GM23338 (cell line): ENCODE measurements around the gene GHR. TPM values are rescaled to one million over a fixed set of nuclear protein-coding genes. Genes with fewer than 3 reads are reported as not detected.

Experiments used
- ATAC-seq: fragments of 200-7000 bp; cut with Tn5 transposase; 3 replicates; pipeline ENCODE4 v1.9.1; 2020
- DNase-seq: peaks from one replicate; pipeline ENCODE4 v3.0.0-alpha.2; 2015; ENCODE audit warnings: low spot score
- H2AFZ ChIP-seq: fragments of 200-600 bp; sonication (generic); 2 replicates; pipeline ENCODE4 v1.8.0; 2016; ENCODE audit warnings: antibody characterized with exemption, mild to moderate bottlenecking, moderate library complexity
- H3F3A ChIP-seq: fragments of 200-600 bp; sonication (generic); replicated peaks from 2 replicates; pipeline ENCODE4 v1.8.0; 2017; ENCODE audit warnings: antibody characterized with exemption, mixed run types, low read depth
- H3K27ac ChIP-seq: fragments of 200-600 bp; sonication (generic); 2 replicates; pipeline ENCODE4 v1.6.1; 2016; ENCODE audit warnings: low read depth
- H3K27me3 ChIP-seq: fragments of 200-600 bp; sonication (generic); 2 replicates; pipeline ENCODE4 v1.8.0; 2016; ENCODE audit warnings: mild to moderate bottlenecking, mixed run types, moderate library complexity; ENCODE audit not compliant: insufficient read depth
- H3K36me3 ChIP-seq: fragments of 200-600 bp; sonication (generic); 2 replicates; pipeline ENCODE4 v1.8.0; 2016; ENCODE audit warnings: mild to moderate bottlenecking; ENCODE audit not compliant: insufficient read depth
- H3K4me1 ChIP-seq: fragments of 200-600 bp; sonication (generic); 2 replicates; pipeline ENCODE4 v1.8.0; 2016; ENCODE audit warnings: mild to moderate bottlenecking, moderate library complexity; ENCODE audit not compliant: insufficient read depth
- H3K4me2 ChIP-seq: fragments of 200-600 bp; sonication (generic); 2 replicates; pipeline ENCODE4 v1.7.1; 2017; ENCODE audit warnings: mixed run types
- H3K4me3 ChIP-seq: fragments of 200-600 bp; sonication (generic); 2 replicates; pipeline ENCODE4 v1.6.1; 2016; ENCODE audit warnings: mixed run types
- H3K79me2 ChIP-seq: fragments of 200-600 bp; sonication (generic); replicated peaks from 2 replicates; pipeline ENCODE4 v1.8.0; 2017; ENCODE audit warnings: mild to moderate bottlenecking; ENCODE audit not compliant: insufficient read depth
- H3K9me2 ChIP-seq: fragments of 200-600 bp; sonication (generic); 2 replicates; pipeline ENCODE4 v1.8.0; 2017; ENCODE audit not compliant: insufficient read depth
- H4K20me1 ChIP-seq: fragments of 200-600 bp; sonication (generic); replicated peaks from 2 replicates; pipeline ENCODE4 v1.8.0; 2017; ENCODE audit warnings: mild to moderate bottlenecking; ENCODE audit not compliant: insufficient read depth
- H3K27ac Mint-ChIP-seq: 2 replicates; pipeline ENCODE4 v1.8.0; 2020; ENCODE audit warnings: inconsistent platforms, mild to moderate bottlenecking, moderate library complexity, mixed read lengths
- H3K27me3 Mint-ChIP-seq: 3 replicates; pipeline ENCODE4 v1.8.0; 2022; ENCODE audit warnings: low read depth, mild to moderate bottlenecking, moderate library complexity, mixed read lengths, inconsistent platforms; ENCODE audit not compliant: insufficient read depth, poor library complexity
- H3K36me3 Mint-ChIP-seq: 3 replicates; pipeline ENCODE4 v1.8.0; 2021; ENCODE audit warnings: low read depth, mild to moderate bottlenecking, inconsistent platforms, moderate library complexity, mixed read lengths
- H3K4me1 Mint-ChIP-seq: 3 replicates; pipeline ENCODE4 v1.8.0; 2020; ENCODE audit warnings: mild to moderate bottlenecking, inconsistent platforms, mixed read lengths
- H3K4me3 Mint-ChIP-seq: 3 replicates; pipeline ENCODE4 v1.8.0; 2021; ENCODE audit warnings: moderate library complexity, mild to moderate bottlenecking, inconsistent platforms, mixed read lengths
- H3K9me3 Mint-ChIP-seq: 3 replicates; pipeline ENCODE4 v1.8.0; 2020; ENCODE audit warnings: moderate library complexity, mild to moderate bottlenecking, inconsistent platforms, mixed read lengths
- CREB1 ChIP-seq: fragments of 250-450 bp; sonication (Bioruptor Pico); IDR thresholded peaks from 2 replicates; pipeline ENCODE4 v1.5.0; 2020; ENCODE audit warnings: low read depth, mild to moderate bottlenecking, moderate library complexity
- ETS1 ChIP-seq: IDR thresholded peaks from 2 replicates; pipeline ENCODE4 v1.6.1; 2016; ENCODE audit warnings: antibody characterized with exemption
- EZH2 ChIP-seq: fragments of 200-600 bp; sonication (generic); IDR thresholded peaks from one replicate; pipeline ENCODE4 v1.8.0; 2017; ENCODE audit warnings: antibody characterized with exemption, mild to moderate bottlenecking, low read depth; ENCODE audit not compliant: unreplicated experiment
- EZH2phosphoT487 ChIP-seq: fragments of 200-600 bp; sonication (generic); IDR thresholded peaks from one replicate; pipeline ENCODE4 v1.8.1; 2018; ENCODE audit warnings: antibody characterized with exemption; ENCODE audit not compliant: unreplicated experiment
- JUNB ChIP-seq: IDR thresholded peaks from one replicate; pipeline ENCODE4 v1.6.1; 2016; ENCODE audit warnings: antibody characterized with exemption; ENCODE audit not compliant: unreplicated experiment
- NANOG ChIP-seq: IDR thresholded peaks from 2 replicates; pipeline ENCODE4 v1.6.1; 2016; ENCODE audit warnings: antibody characterized with exemption, borderline replicate concordance
- POLR2AphosphoS5 ChIP-seq: IDR thresholded peaks from 2 replicates; pipeline ENCODE4 v1.6.1; 2016; ENCODE audit warnings: antibody characterized with exemption, low read depth
- STAT1 ChIP-seq: IDR thresholded peaks from one replicate; pipeline ENCODE4 v1.6.1; 2016; ENCODE audit warnings: antibody characterized with exemption; ENCODE audit not compliant: unreplicated experiment
- ZNF114 ChIP-seq: fragments of 250-450 bp; sonication (Bioruptor Pico); IDR thresholded peaks from 2 replicates; pipeline ENCODE4 v1.5.0; 2020; ENCODE audit warnings: mild to moderate bottlenecking, moderate library complexity
- ZNF331 ChIP-seq: fragments of 250-450 bp; sonication (Bioruptor Pico); IDR thresholded peaks from 2 replicates; pipeline ENCODE4 v1.5.0; 2020; ENCODE audit warnings: low read depth, mild to moderate bottlenecking, moderate library complexity
- ZNF462 ChIP-seq: fragments of 250-450 bp; sonication (Bioruptor Pico); IDR thresholded peaks from 2 replicates; pipeline ENCODE4 v1.5.0; 2020; ENCODE audit warnings: mild to moderate bottlenecking, moderate library complexity
- polyA plus RNA-seq: library from polyadenylated mRNA; unstranded; fragments of >200 nt; fragmentation: Nextera tagmentation; extraction: Ambion mirVana; gene quantifications from 2 replicates; pipeline ENCODE4 v1.2.1, GENCODE V29; 2016
- total RNA-seq: library from RNA; depleted of rRNA; stranded (reverse); fragments of >200 nt; shearing (Covaris generic); gene quantifications from 2 replicates; pipeline ENCODE4 v1.2.3, GENCODE V29; 2014
- TF ChIP-seq, protein P1 (sequence below): IDR thresholded peaks from one replicate; pipeline ENCODE4 v1.6.1; 2018; ENCODE audit warnings: antibody characterized with exemption; ENCODE audit not compliant: unreplicated experiment
- TF ChIP-seq, protein P2 (sequence below), 2 experiments: fragments of 200-600 bp in 1 of 2; sonication (generic) in 1 of 2; conservative IDR thresholded peaks; 2 replicates each; pipeline versions ENCODE4 v1.5.1 to v1.6.1; 2016 to 2017; ENCODE audit warnings: antibody characterized with exemption in 2 of 2, low read depth in 2 of 2, mild to moderate bottlenecking in 2 of 2, moderate library complexity in 1 of 2

Gene GHR
- total and polyA plus RNA-seq, 2 experiments from 2014 or later, result 0.21 to 1.9 TPM

DNA sequence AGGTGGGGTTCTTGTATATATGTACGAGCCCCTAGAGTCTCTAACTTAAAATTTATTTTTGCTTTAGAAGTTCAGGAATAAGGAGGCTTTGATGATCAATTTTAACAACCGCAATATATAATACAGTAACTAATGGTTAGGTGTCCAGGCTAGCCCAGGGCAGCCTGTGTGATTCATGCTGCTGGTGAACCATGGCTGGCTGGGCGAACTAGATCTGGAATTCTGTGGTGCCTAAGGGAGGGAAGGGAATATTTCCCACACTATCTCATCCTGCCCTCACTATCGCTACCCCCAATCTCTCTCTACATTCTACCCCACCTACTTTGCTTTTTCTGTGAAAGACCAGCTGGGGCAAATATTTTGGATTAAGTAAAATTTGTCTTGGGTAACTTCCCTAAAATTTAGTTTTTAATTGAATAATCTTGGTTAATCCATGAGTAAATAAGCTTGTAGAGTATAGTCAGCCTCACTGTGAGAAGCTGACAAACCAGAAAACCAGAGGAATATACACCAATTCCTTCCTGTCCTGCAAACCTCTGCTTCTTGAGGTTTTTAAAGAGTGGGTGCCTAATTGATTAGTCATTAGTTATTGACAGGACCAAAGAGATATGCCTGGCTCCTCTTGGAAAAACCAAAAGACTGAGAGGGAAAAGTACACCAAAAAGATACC, 218.2 kb downstream of the GHR start:
- Histone ChIP-seq H4K20me1 (no peaks in the 10 kb centered on the region), H3K36me3 (no peaks in the 10 kb centered on the region), H3K4me2 (no peak overlapping the region), H3K4me1 (no peaks in the 10 kb centered on the region), H3K27me3 (no peaks in the 10 kb centered on the region), H3K79me2 (no peaks in the 10 kb centered on the region), H3K9me2 (no peaks in the 10 kb centered on the region), H3F3A (no peaks in the 10 kb centered on the region), H3K4me3 (no peak overlapping the region), H3K27ac (no peak overlapping the region), H2AFZ (no peak overlapping the region)
- H3K4me1 Mint-ChIP-seq, result no peaks in the 10 kb centered on the region
- ATAC-seq (no peak), DNase-seq (no peak)
- H3K27ac Mint-ChIP-seq, result no peak overlapping the region
- no peaks in the 10 kb centered on the region for H3K27me3 Mint-ChIP-seq
- H3K4me3 Mint-ChIP-seq, result no peak overlapping the region
- H3K9me3 Mint-ChIP-seq, result peaks cover 3% of the 10 kb centered on the region; the same call in 2 of the 3 replicates
- H3K36me3 Mint-ChIP-seq, result no peaks in the 10 kb centered on the region
- TF ChIP-seq, protein P1, sequence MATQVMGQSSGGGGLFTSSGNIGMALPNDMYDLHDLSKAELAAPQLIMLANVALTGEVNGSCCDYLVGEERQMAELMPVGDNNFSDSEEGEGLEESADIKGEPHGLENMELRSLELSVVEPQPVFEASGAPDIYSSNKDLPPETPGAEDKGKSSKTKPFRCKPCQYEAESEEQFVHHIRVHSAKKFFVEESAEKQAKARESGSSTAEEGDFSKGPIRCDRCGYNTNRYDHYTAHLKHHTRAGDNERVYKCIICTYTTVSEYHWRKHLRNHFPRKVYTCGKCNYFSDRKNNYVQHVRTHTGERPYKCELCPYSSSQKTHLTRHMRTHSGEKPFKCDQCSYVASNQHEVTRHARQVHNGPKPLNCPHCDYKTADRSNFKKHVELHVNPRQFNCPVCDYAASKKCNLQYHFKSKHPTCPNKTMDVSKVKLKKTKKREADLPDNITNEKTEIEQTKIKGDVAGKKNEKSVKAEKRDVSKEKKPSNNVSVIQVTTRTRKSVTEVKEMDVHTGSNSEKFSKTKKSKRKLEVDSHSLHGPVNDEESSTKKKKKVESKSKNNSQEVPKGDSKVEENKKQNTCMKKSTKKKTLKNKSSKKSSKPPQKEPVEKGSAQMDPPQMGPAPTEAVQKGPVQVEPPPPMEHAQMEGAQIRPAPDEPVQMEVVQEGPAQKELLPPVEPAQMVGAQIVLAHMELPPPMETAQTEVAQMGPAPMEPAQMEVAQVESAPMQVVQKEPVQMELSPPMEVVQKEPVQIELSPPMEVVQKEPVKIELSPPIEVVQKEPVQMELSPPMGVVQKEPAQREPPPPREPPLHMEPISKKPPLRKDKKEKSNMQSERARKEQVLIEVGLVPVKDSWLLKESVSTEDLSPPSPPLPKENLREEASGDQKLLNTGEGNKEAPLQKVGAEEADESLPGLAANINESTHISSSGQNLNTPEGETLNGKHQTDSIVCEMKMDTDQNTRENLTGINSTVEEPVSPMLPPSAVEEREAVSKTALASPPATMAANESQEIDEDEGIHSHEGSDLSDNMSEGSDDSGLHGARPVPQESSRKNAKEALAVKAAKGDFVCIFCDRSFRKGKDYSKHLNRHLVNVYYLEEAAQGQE, result no peak
- TF ChIP-seq CREB1 (CRISPR knock-in tag) (no peak), JUNB (no peak), STAT1 (no peak), NANOG (no peak), EZH2 (no peak), ZNF331 (no peak), ETS1 (no peak), EZH2phosphoT487 (no peak), POLR2AphosphoS5 (no peak), ZNF114 (no peak), ZNF462 (CRISPR knock-in tag) (no peak)
- TF ChIP-seq, protein P2, sequence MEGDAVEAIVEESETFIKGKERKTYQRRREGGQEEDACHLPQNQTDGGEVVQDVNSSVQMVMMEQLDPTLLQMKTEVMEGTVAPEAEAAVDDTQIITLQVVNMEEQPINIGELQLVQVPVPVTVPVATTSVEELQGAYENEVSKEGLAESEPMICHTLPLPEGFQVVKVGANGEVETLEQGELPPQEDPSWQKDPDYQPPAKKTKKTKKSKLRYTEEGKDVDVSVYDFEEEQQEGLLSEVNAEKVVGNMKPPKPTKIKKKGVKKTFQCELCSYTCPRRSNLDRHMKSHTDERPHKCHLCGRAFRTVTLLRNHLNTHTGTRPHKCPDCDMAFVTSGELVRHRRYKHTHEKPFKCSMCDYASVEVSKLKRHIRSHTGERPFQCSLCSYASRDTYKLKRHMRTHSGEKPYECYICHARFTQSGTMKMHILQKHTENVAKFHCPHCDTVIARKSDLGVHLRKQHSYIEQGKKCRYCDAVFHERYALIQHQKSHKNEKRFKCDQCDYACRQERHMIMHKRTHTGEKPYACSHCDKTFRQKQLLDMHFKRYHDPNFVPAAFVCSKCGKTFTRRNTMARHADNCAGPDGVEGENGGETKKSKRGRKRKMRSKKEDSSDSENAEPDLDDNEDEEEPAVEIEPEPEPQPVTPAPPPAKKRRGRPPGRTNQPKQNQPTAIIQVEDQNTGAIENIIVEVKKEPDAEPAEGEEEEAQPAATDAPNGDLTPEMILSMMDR (conservative IDR thresholded peaks at IDR 0.05; ENCODE audit: low read depth in 2 of 2), result no peak
